Neuronal stem cell (in vitro differentiated cells): ENCODE data around the gene CCDC138.

Source experiments
- DNase-seq: peaks from one replicate; pipeline ENCODE4 v3.0.0-alpha.2; 2013; ENCODE audit warnings: low spot score
- H2AFZ ChIP-seq: one replicate; pipeline ENCODE4 v1.6.1; 2013; ENCODE audit warnings: mild to moderate bottlenecking, low read length, inconsistent platforms
- H2AK5ac ChIP-seq: 2 replicates; pipeline ENCODE4 v1.6.1; 2013; ENCODE audit warnings: low read depth, mild to moderate bottlenecking, inconsistent platforms, low read length, moderate library complexity, mixed read lengths
- H2BK120ac ChIP-seq: 2 replicates; pipeline ENCODE4 v1.6.1; 2013; ENCODE audit warnings: low read depth, mild to moderate bottlenecking, inconsistent platforms, low read length, moderate library complexity, mixed read lengths
- H2BK12ac ChIP-seq: one replicate; pipeline ENCODE4 v1.6.1; 2013; ENCODE audit warnings: low read length, inconsistent platforms
- H2BK15ac ChIP-seq: 2 replicates; pipeline ENCODE4 v1.6.1; 2013; ENCODE audit warnings: mild to moderate bottlenecking, low read length, inconsistent platforms, mixed read lengths
- H2BK5ac ChIP-seq: one replicate; pipeline ENCODE4 v1.6.1; 2013; ENCODE audit warnings: inconsistent platforms, mild to moderate bottlenecking, low read length, moderate library complexity
- H3K14ac ChIP-seq: one replicate; pipeline ENCODE4 v1.6.1; 2013; ENCODE audit warnings: low read length, inconsistent platforms
- H3K18ac ChIP-seq: 2 replicates; pipeline ENCODE4 v1.6.1; 2013; ENCODE audit warnings: low read length, inconsistent platforms
- H3K23ac ChIP-seq: 2 replicates; pipeline ENCODE4 v1.6.1; 2013; ENCODE audit warnings: low read depth, mild to moderate bottlenecking, mixed read lengths, low read length, inconsistent platforms; ENCODE audit not compliant: poor library complexity
- H3K27ac ChIP-seq: replicated peaks from 3 replicates; pipeline ENCODE4 v1.5.1; 2013; ENCODE audit warnings: low read length, inconsistent platforms
- H3K27me3 ChIP-seq, 3 experiments: 2 replicates each; pipeline ENCODE4 v1.6.1; 2013; ENCODE audit warnings: low read length in 3 of 3, mild to moderate bottlenecking in 2 of 3, inconsistent platforms in 1 of 3, low read depth in 1 of 3, mixed read lengths in 1 of 3, moderate library complexity in 1 of 3; ENCODE audit not compliant: control insufficient read depth in 3 of 3, insufficient read depth in 3 of 3
- H3K36me3 ChIP-seq, 2 donors: replicated peaks in 1 of 2; 2 replicates each; pipeline ENCODE4 v1.6.1; 2013; ENCODE audit warnings: low read length in 2 of 2; ENCODE audit not compliant: control insufficient read depth in 2 of 2, insufficient read depth in 2 of 2
- H3K4ac ChIP-seq: 2 replicates; pipeline ENCODE4 v1.6.1; 2013; ENCODE audit warnings: inconsistent platforms, mild to moderate bottlenecking, low read length, moderate library complexity
- H3K4me1 ChIP-seq, 2 donors: 1 replicate in 1 of 2; 2 replicates in 1 of 2; pipeline ENCODE4 v1.6.1; 2013; ENCODE audit warnings: low read length in 2 of 2, low read depth in 1 of 2; ENCODE audit not compliant: control insufficient read depth in 2 of 2, insufficient read depth in 1 of 2
- H3K4me2 ChIP-seq: one replicate; pipeline ENCODE4 v1.6.1; 2013; ENCODE audit warnings: mild to moderate bottlenecking, low read length, inconsistent platforms; ENCODE audit not compliant: insufficient read depth, poor library complexity, severe bottlenecking
- H3K4me3 ChIP-seq, 2 donors: 2 replicates each; pipeline ENCODE4 v1.5.1; 2013; ENCODE audit warnings: low read length in 2 of 2, mild to moderate bottlenecking in 2 of 2, inconsistent platforms in 1 of 2, moderate library complexity in 1 of 2
- H3K79me1 ChIP-seq: one replicate; pipeline ENCODE4 v1.6.1; 2013; ENCODE audit warnings: low read depth, mild to moderate bottlenecking, inconsistent platforms, low read length, moderate library complexity
- H3K9ac ChIP-seq: one replicate; pipeline ENCODE4 v1.6.1; 2013; ENCODE audit warnings: mild to moderate bottlenecking, low read depth, low read length, inconsistent platforms; ENCODE audit not compliant: poor library complexity
- H3K9me3 ChIP-seq, 2 donors: replicated peaks in 1 of 2; 2 replicates each; pipeline versions ENCODE3 to v1.6.1; 2013; ENCODE audit warnings: low read length in 2 of 2, mild to moderate bottlenecking in 2 of 2, inconsistent platforms in 1 of 2, low read depth in 1 of 2, mixed read lengths in 1 of 2, moderate library complexity in 1 of 2; ENCODE audit not compliant: control insufficient read depth in 2 of 2, insufficient read depth in 1 of 2
- H4K8ac ChIP-seq: one replicate; pipeline ENCODE4 v1.6.1; 2013; ENCODE audit warnings: low read depth, mild to moderate bottlenecking, inconsistent platforms, low read length, moderate library complexity
- H4K91ac ChIP-seq: one replicate; pipeline ENCODE4 v1.6.1; 2013; ENCODE audit warnings: low read length, low read depth, mild to moderate bottlenecking, inconsistent platforms; ENCODE audit not compliant: poor library complexity
- WGBS, 2 donors: extraction: QIAGEN DNeasy Blood & Tissue Kit; methylation state at CpG; one replicate each; pipeline ENCODE4 v1.1.7; 2013; ENCODE audit warnings: missing lambda C conversion rate in 2 of 2, mixed read lengths in 1 of 2; ENCODE audit not compliant: insufficient read length in 2 of 2, insufficient replicate concordance in 1 of 2; ENCODE audit errors: extremely low coverage in 2 of 2; 5-methylcytosine and 5-hydroxymethylcytosine counted together

The CCDC138 gene

GRCh38 chr2:108910541-108911396, 124.2 kb downstream of the CCDC138 start:
- H3K4me3 ChIP-seq = no peak overlapping the region

GRCh38 chr2:108911401-108911800, 124.8 kb downstream of the CCDC138 start:
- H3K4me2 ChIP-seq = no peak overlapping the region
- no peak overlapping the region for H3K27ac ChIP-seq
- H3K4me1 ChIP-seq = peaks cover 0 to 3% of the 10 kb centered on the region in 2 donors
- no peaks in the 10 kb centered on the region for H3K79me1 ChIP-seq
- H3K4me3 ChIP-seq = no peak overlapping the region
- H4K8ac ChIP-seq = no peak overlapping the region
- H3K4ac ChIP-seq = no peak overlapping the region
- H3K18ac ChIP-seq = no peak overlapping the region
- no peak overlapping the region for H2BK12ac ChIP-seq
- no peak overlapping the region for H3K23ac ChIP-seq
- no peaks in the 10 kb centered on the region for H3K36me3 ChIP-seq
- no peak overlapping the region for H3K9ac ChIP-seq
- H2AK5ac ChIP-seq = no peak overlapping the region
- no peaks in the 10 kb centered on the region for H3K9me3 ChIP-seq
- no peak overlapping the region for H2BK120ac ChIP-seq
- H2BK5ac ChIP-seq = no peak overlapping the region
- no CpG with 5 or more reads among the region's 5 CpGs for WGBS, 2 donors
- no peak overlapping the region for H4K91ac ChIP-seq
- H3K27me3 ChIP-seq = no peaks in the 10 kb centered on the region
- no peak for DNase-seq
- H3K14ac ChIP-seq = no peak overlapping the region
- H2BK15ac ChIP-seq = no peak overlapping the region
- H2AFZ ChIP-seq = no peak overlapping the region

More at GRCh38 chr2:108910541-108911396, 124.2 kb downstream of the CCDC138 start:
- no peaks in the 10 kb centered on the region for H3K4me1 ChIP-seq
- no peak overlapping the region for H2BK12ac ChIP-seq
- no peak overlapping the region for H2BK120ac ChIP-seq
- H3K79me1 ChIP-seq = no peaks in the 10 kb centered on the region
- no peak overlapping the region for H3K9ac ChIP-seq
- no peak overlapping the region for H3K14ac ChIP-seq
- no peak overlapping the region for H3K4ac ChIP-seq
- no peak overlapping the region for H4K91ac ChIP-seq
- H3K23ac ChIP-seq = no peak overlapping the region
- H3K36me3 ChIP-seq = no peaks in the 10 kb centered on the region
- no peak overlapping the region for H2BK15ac ChIP-seq
- H3K27ac ChIP-seq = no peak overlapping the region
- H4K8ac ChIP-seq = no peak overlapping the region
- H3K9me3 ChIP-seq = no peaks in the 10 kb centered on the region
- no peak overlapping the region for H2AFZ ChIP-seq
- H3K4me2 ChIP-seq = no peak overlapping the region
- peak overlapping the region; percentile 48 for H3K18ac ChIP-seq
- no CpG with 5 or more reads among the region's 20 CpGs for WGBS, 2 donors
- DNase-seq = no peak
- no peak overlapping the region for H2BK5ac ChIP-seq
- no peak overlapping the region for H2AK5ac ChIP-seq
- H3K27me3 ChIP-seq = no peaks in the 10 kb centered on the region

GRCh38 chr2:108911807-108912628, 125.4 kb downstream of the CCDC138 start:
- H2BK15ac ChIP-seq = no peak overlapping the region
- WGBS, 2 donors = no CpG with 5 or more reads among the region's 21 CpGs
- no peak overlapping the region for H3K23ac ChIP-seq
- H2BK120ac ChIP-seq = no peak overlapping the region
- H3K18ac ChIP-seq = no peak overlapping the region
- no peak for DNase-seq
- H3K79me1 ChIP-seq = no peaks in the 10 kb centered on the region
- H3K4me2 ChIP-seq = no peak overlapping the region
- no peak overlapping the region for H2BK12ac ChIP-seq
- H3K36me3 ChIP-seq = no peaks in the 10 kb centered on the region
- H3K27ac ChIP-seq = no peak overlapping the region
- no peak overlapping the region for H2BK5ac ChIP-seq
- no peak overlapping the region for H2AFZ ChIP-seq
- no peak overlapping the region for H3K4me3 ChIP-seq
- H3K27me3 ChIP-seq = no peaks in the 10 kb centered on the region
- no peak overlapping the region for H3K9ac ChIP-seq
- H3K9me3 ChIP-seq = no peaks in the 10 kb centered on the region
- H3K4ac ChIP-seq = no peak overlapping the region
- no peak overlapping the region for H4K91ac ChIP-seq
- H2AK5ac ChIP-seq = no peak overlapping the region
- H3K4me1 ChIP-seq = peaks cover 4 to 10% of the 10 kb centered on the region in 2 donors
- H4K8ac ChIP-seq = no peak overlapping the region
- no peak overlapping the region for H3K14ac ChIP-seq

- no peak for DNase-seq
- Histone ChIP-seq H4K91ac (no peak overlapping the region), H3K14ac (no peak overlapping the region), H3K23ac (no peak overlapping the region), H3K79me1 (no peaks in the 10 kb centered on the region), H3K36me3 (no peaks in the 10 kb centered on the region), H4K8ac (no peak overlapping the region), H3K9ac (no peak overlapping the region), H2BK15ac (no peak overlapping the region), H2AFZ (no peak overlapping the region), H3K9me3 (no peaks in the 10 kb centered on the region), H3K4me2 (no peak overlapping the region), H2BK120ac (no peak overlapping the region), H3K18ac (no peak overlapping the region), H2BK5ac (no peak overlapping the region), H2AK5ac (no peak overlapping the region), H3K4me3 (no peak overlapping the region), H2BK12ac (no peak overlapping the region), H3K4me1 (peaks cover 4 to 12% of the 10 kb centered on the region in 2 donors), H3K4ac (no peak overlapping the region), H3K27ac (no peak overlapping the region), H3K27me3 (no peaks in the 10 kb centered on the region)
- WGBS, 2 donors = no CpG with 5 or more reads among the region's 5 CpGs
These were observed 126.0 kb downstream of the CCDC138 start for GRCh38 chr2:108912629-108912902.
